H9 (cell line): ENCODE measurements around the gene A1CF. TPM values are rescaled to one million over a fixed set of nuclear protein-coding genes. Genes with fewer than 3 reads are reported as not detected.

Experiments used
- DNase-seq: peaks from one replicate; pipeline ENCODE4 v3.0.0-alpha.2; 2017
- H2AFZ ChIP-seq: one replicate; pipeline ENCODE4 v1.6.1; 2013; ENCODE audit warnings: mild to moderate bottlenecking, low read length, control low read depth, moderate library complexity
- H2AK5ac ChIP-seq: 2 replicates; pipeline ENCODE4 v1.6.1; 2013; ENCODE audit warnings: low read length, control low read depth, mixed read lengths; ENCODE audit not compliant: insufficient read length
- H2BK120ac ChIP-seq: one replicate; pipeline ENCODE4 v1.6.1; 2013; ENCODE audit warnings: low read depth, mild to moderate bottlenecking, low read length, control low read depth, inconsistent platforms; ENCODE audit not compliant: poor library complexity, severe bottlenecking
- H2BK12ac ChIP-seq: 2 replicates; pipeline ENCODE4 v1.6.1; 2013; ENCODE audit warnings: low read length, control low read depth, mixed read lengths, low read depth; ENCODE audit not compliant: insufficient read length
- H2BK15ac ChIP-seq: 2 replicates; pipeline ENCODE4 v1.6.1; 2013; ENCODE audit warnings: low read depth, low read length, control low read depth
- H2BK20ac ChIP-seq: one replicate; pipeline ENCODE4 v1.6.1; 2013; ENCODE audit warnings: low read depth, mild to moderate bottlenecking, low read length, control low read depth, inconsistent platforms; ENCODE audit not compliant: poor library complexity, severe bottlenecking
- H2BK5ac ChIP-seq: 2 replicates; pipeline ENCODE4 v1.6.1; 2013; ENCODE audit warnings: low read length, control low read depth, mixed read lengths; ENCODE audit not compliant: insufficient read length
- H3K14ac ChIP-seq: 2 replicates; pipeline ENCODE4 v1.6.1; 2013; ENCODE audit warnings: low read length, control low read depth; ENCODE audit not compliant: insufficient read depth
- H3K18ac ChIP-seq: 2 replicates; pipeline ENCODE4 v1.6.1; 2013; ENCODE audit warnings: low read depth, mild to moderate bottlenecking, mixed read lengths, low read length, control low read depth; ENCODE audit not compliant: insufficient read length
- H3K23ac ChIP-seq: 2 replicates; pipeline ENCODE4 v1.6.1; 2013; ENCODE audit warnings: low read length, control low read depth, mixed read lengths, low read depth; ENCODE audit not compliant: insufficient read length
- H3K23me2 ChIP-seq: 2 replicates; pipeline ENCODE4 v1.6.1; 2013; ENCODE audit warnings: low read depth, mild to moderate bottlenecking, mixed read lengths, low read length, control low read depth; ENCODE audit not compliant: insufficient read length, poor library complexity, severe bottlenecking
- H3K27ac ChIP-seq: 2 replicates; pipeline ENCODE4 v1.5.1; 2013; ENCODE audit warnings: low read length, control low read depth, mixed read lengths, low read depth; ENCODE audit not compliant: insufficient read length
- H3K27me3 ChIP-seq: 2 replicates; pipeline ENCODE4 v1.6.1; 2013; ENCODE audit warnings: low read length, control low read depth, inconsistent platforms; ENCODE audit not compliant: insufficient read depth
- H3K4ac ChIP-seq: 2 replicates; pipeline ENCODE4 v1.6.1; 2013; ENCODE audit warnings: low read depth, mild to moderate bottlenecking, control low read depth, inconsistent platforms, low read length, moderate library complexity
- H3K4me1 ChIP-seq: 2 replicates; pipeline ENCODE4 v1.6.1; 2013; ENCODE audit warnings: low read length, control low read depth, inconsistent platforms; ENCODE audit not compliant: insufficient read depth
- H3K4me2 ChIP-seq: 2 replicates; pipeline ENCODE4 v1.6.1; 2013; ENCODE audit warnings: low read length, control low read depth, mixed read lengths; ENCODE audit not compliant: insufficient read length, insufficient read depth
- H3K56ac ChIP-seq: 2 replicates; pipeline ENCODE4 v1.6.1; 2013; ENCODE audit warnings: low read depth, mild to moderate bottlenecking, mixed read lengths, low read length, control low read depth; ENCODE audit not compliant: insufficient read length
- H3K79me1 ChIP-seq: 2 replicates; pipeline ENCODE4 v1.6.1; 2013; ENCODE audit warnings: low read depth, mild to moderate bottlenecking, moderate library complexity, low read length, control low read depth, inconsistent platforms; ENCODE audit not compliant: insufficient read depth, poor library complexity, severe bottlenecking
- H3K79me2 ChIP-seq: 2 replicates; pipeline ENCODE4 v1.6.1; 2013; ENCODE audit warnings: low read length, control low read depth, inconsistent platforms; ENCODE audit not compliant: insufficient read depth
- H3K9ac ChIP-seq: 2 replicates; pipeline ENCODE4 v1.6.1; 2013; ENCODE audit warnings: low read length, control low read depth, mixed read lengths; ENCODE audit not compliant: insufficient read length; ENCODE audit errors: extremely low read depth
- H3K9me3 ChIP-seq: one replicate; pipeline ENCODE4 v1.6.1; 2013; ENCODE audit warnings: low read depth, low read length, inconsistent platforms; ENCODE audit not compliant: control insufficient read depth
- H3T11ph ChIP-seq: one replicate; pipeline ENCODE4 v1.6.1; 2013; ENCODE audit warnings: mild to moderate bottlenecking, low read length, control low read depth, inconsistent platforms
- H4K20me1 ChIP-seq: one replicate; pipeline ENCODE4 v1.6.1; 2013; ENCODE audit not compliant: control insufficient read depth, insufficient read length, insufficient read depth
- H4K5ac ChIP-seq: 2 replicates; pipeline ENCODE4 v1.6.1; 2013; ENCODE audit warnings: low read depth, mild to moderate bottlenecking, mixed read lengths, low read length, control low read depth; ENCODE audit not compliant: insufficient read length
- H4K8ac ChIP-seq: replicated peaks from 2 replicates; pipeline ENCODE4 v1.6.1; 2013; ENCODE audit warnings: low read length, control low read depth, mixed read lengths, low read depth; ENCODE audit not compliant: insufficient read length
- H4K91ac ChIP-seq: 2 replicates; pipeline ENCODE4 v1.6.1; 2013; ENCODE audit warnings: low read depth, mild to moderate bottlenecking, moderate library complexity, mixed read lengths, low read length, control low read depth; ENCODE audit not compliant: insufficient read length
- H3K27ac Mint-ChIP-seq, 3 experiments: 2 replicates in 2 of 3; 3 replicates in 1 of 3; pipeline ENCODE4 v1.8.0; 2020 to 2021; ENCODE audit warnings: mixed read lengths in 3 of 3, mild to moderate bottlenecking in 1 of 3, moderate library complexity in 1 of 3
- H3K27me3 Mint-ChIP-seq: 2 replicates; pipeline ENCODE4 v1.8.0; 2021; ENCODE audit warnings: low read depth, mild to moderate bottlenecking, moderate library complexity, mixed read lengths
- H3K36me3 Mint-ChIP-seq, 3 experiments: 2 replicates in 2 of 3; 3 replicates in 1 of 3; pipeline ENCODE4 v1.8.0; 2020 to 2021; ENCODE audit warnings: low read depth in 3 of 3, mixed read lengths in 3 of 3; ENCODE audit not compliant: insufficient read depth in 1 of 3
- H3K4me1 Mint-ChIP-seq, 2 experiments: 2 replicates each; pipeline ENCODE4 v1.8.0; 2020; ENCODE audit warnings: mixed read lengths in 2 of 2
- H3K4me3 Mint-ChIP-seq, 2 experiments: 2 replicates in 1 of 2; 3 replicates in 1 of 2; pipeline ENCODE4 v1.8.0; 2020 to 2021; ENCODE audit warnings: mild to moderate bottlenecking in 2 of 2, mixed read lengths in 2 of 2, moderate library complexity in 1 of 2
- H3K9me3 Mint-ChIP-seq, 2 experiments: 2 replicates in 1 of 2; 3 replicates in 1 of 2; pipeline ENCODE4 v1.8.0; 2020; ENCODE audit warnings: mild to moderate bottlenecking in 2 of 2, mixed read lengths in 2 of 2, moderate library complexity in 1 of 2
- WGBS: extraction: QIAGEN DNeasy Blood & Tissue Kit; methylation state at CpG from one replicate; pipeline ENCODE4 v1.1.7; 2013; ENCODE audit warnings: missing lambda C conversion rate, low lambda C conversion rate, mixed read lengths; ENCODE audit not compliant: insufficient read length; ENCODE audit errors: extremely low coverage; 5-methylcytosine and 5-hydroxymethylcytosine counted together
- total RNA-seq: library from RNA; stranded (reverse); gene quantifications from 2 replicates; pipeline ENCODE4 v1.2.1, GENCODE V29; 2021
- TF ChIP-seq, protein P1 (sequence below): fragments of 200-600 bp; sonication (generic); conservative IDR thresholded peaks from 3 replicates; pipeline ENCODE4 v1.8.0; 2021; ENCODE audit warnings: antibody characterized with exemption, mild to moderate bottlenecking

Gene A1CF
- total RNA-seq, 1 experiment from 2014 or later = not detected

DNA sequence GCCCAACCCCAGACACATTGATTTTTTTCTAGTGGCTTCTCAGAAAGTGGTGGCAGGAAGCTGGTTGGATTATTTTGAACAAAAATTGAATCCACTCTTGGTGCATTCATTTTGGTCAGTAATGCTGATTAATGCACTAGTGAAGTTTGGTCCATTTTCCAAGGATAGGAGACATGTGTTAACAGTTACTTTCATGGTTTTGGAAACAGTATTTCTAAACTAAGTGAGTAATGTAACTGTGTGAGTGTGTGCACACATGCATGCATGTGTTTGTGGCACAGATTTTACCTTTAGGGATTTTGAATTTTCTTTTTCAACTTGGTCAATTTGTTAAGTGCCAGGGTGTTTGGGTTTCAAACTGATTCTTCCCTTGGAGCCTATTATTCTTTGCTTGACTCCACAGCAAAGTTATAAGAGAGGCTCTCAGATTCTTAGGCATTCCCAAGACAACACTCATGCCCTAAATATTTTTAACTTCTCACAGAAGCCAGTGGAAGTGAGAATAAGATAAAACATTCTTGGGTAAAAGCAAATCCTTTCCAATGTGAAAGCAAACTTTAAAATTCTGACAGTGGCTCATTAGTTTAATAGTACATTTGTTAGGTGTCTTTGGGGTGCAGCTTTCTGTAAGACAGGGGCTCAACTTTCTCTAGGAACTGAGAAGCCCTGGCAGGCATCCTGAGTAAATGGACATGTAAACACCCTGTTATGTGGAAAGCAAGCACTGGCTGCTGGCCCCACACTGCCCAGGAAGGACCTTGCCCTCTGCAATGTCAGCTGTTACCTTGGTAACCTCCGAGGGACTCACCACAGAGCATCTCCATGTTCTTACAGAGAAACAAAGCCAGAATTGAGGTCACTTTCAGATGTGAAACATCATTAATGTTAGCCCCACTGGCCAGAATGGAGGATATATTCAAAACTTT lies 77.3 kb downstream of the A1CF start:
- no peak overlapping the region for H3K56ac ChIP-seq
- H2BK20ac ChIP-seq = no peak overlapping the region
- no peak overlapping the region for H2AK5ac ChIP-seq
- no peak overlapping the region for H3K23ac ChIP-seq
- H3K9me3 Mint-ChIP-seq = no peaks in the 10 kb centered on the region
- H2AFZ ChIP-seq = no peak overlapping the region
- H3K4me2 ChIP-seq = no peak overlapping the region
- H3K36me3 Mint-ChIP-seq = no peaks in the 10 kb centered on the region
- no peaks in the 10 kb centered on the region for H3K9me3 ChIP-seq
- no peak overlapping the region for H3K4ac ChIP-seq
- no peak overlapping the region for H2BK12ac ChIP-seq
- H2BK15ac ChIP-seq = no peak overlapping the region
- DNase-seq = no peak
- no peaks in the 10 kb centered on the region for H3K23me2 ChIP-seq
- H2BK120ac ChIP-seq = no peak overlapping the region
- H3K79me2 ChIP-seq = no peaks in the 10 kb centered on the region
- H3K27ac ChIP-seq = no peak overlapping the region
- H3K14ac ChIP-seq = no peak overlapping the region
- H3K27me3 Mint-ChIP-seq = no peaks in the 10 kb centered on the region
- H3K9ac ChIP-seq = no peak overlapping the region
- no peak overlapping the region for H4K8ac ChIP-seq
- TF ChIP-seq, protein P1, sequence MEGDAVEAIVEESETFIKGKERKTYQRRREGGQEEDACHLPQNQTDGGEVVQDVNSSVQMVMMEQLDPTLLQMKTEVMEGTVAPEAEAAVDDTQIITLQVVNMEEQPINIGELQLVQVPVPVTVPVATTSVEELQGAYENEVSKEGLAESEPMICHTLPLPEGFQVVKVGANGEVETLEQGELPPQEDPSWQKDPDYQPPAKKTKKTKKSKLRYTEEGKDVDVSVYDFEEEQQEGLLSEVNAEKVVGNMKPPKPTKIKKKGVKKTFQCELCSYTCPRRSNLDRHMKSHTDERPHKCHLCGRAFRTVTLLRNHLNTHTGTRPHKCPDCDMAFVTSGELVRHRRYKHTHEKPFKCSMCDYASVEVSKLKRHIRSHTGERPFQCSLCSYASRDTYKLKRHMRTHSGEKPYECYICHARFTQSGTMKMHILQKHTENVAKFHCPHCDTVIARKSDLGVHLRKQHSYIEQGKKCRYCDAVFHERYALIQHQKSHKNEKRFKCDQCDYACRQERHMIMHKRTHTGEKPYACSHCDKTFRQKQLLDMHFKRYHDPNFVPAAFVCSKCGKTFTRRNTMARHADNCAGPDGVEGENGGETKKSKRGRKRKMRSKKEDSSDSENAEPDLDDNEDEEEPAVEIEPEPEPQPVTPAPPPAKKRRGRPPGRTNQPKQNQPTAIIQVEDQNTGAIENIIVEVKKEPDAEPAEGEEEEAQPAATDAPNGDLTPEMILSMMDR = no peak
- no peak overlapping the region for H4K91ac ChIP-seq
- peaks cover 19 to 22% of the 10 kb centered on the region in 2 experiments for H3K4me1 Mint-ChIP-seq
- no peaks in the 10 kb centered on the region for H3K27me3 ChIP-seq
- H3K27ac Mint-ChIP-seq = no peak overlapping the region
- no peaks in the 10 kb centered on the region for H3K79me1 ChIP-seq
- peaks cover 3% of the 10 kb centered on the region; the same call in 1 of the 2 replicates for H3K4me1 ChIP-seq
- no peak overlapping the region for H3T11ph ChIP-seq
- no peaks in the 10 kb centered on the region for H4K20me1 ChIP-seq
- no peak overlapping the region for H3K4me3 Mint-ChIP-seq
- no peak overlapping the region for H2BK5ac ChIP-seq
- H3K18ac ChIP-seq = no peak overlapping the region
- no CpG with 5 or more reads among the region's 1 CpG for WGBS
- H4K5ac ChIP-seq = no peak overlapping the region
